Islet of Langerhans (tissue), 1 donor: Measurements from ENCODE around the gene SGIP1.

Experiments used
- FAIRE-seq: peaks from one replicate; lab custom pipeline; 2011; peaks lifted over from hg19 to GRCh38; lab: Jason Lieb, UNC

The SGIP1 gene

DNA sequence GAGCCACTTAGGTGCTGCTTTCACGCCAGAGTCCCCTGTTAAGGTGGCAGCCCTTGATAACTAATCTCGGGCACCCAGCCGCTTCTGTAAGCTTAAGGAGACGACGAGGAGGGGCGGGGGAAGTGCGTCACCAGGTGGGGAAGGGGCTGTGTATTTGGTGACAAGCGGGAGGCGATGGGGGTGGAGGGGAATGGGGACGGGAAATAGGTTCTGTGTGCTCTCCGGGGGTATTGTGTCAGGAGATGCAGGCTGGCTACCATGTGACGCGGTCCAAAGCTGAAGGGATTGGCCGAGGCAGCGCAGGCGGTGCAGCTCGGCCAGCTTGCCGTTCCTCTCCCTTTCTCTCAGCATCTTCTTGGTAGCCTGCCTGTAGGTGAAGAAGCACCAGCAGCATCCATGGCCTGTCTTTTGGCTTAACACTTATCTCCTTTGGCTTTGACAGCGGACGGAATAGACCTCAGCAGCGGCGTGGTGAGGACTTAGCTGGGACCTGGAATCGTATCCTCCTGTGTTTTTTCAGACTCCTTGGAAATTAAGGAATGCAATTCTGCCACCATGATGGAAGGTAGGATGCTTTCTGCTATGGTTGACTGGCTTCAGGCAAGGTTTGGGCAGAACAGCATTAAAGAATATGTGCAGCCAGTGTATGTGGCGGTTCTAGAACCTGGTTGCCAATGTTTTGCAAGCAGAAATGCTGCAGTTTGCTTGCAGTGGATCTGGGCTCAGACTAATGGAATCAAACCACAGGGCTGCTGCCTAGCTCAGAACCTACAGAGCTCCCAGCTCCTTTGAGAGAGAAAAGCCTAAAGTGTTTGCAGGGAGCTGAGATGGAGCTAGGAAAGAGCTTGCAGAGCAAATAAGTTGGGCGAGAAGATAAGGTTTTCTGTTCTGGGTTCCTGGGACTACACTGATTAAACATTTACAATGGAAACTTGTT lies at the start of gene SGIP1:
Gene SGIP1, plus strand, starts transcription at position 350 of the 937 bp plus-strand sequence. Its CDS starts 206 bp downstream, at position 556.
- FAIRE-seq = no peak

GRCh38 chr1:66489151-66489550 lies 44.8 kb upstream of the SGIP1 start:
- FAIRE-seq = no peak

GRCh38 chr1:66489972-66490601 lies 43.9 kb upstream of the SGIP1 start:
- no peak for FAIRE-seq

- FAIRE-seq = no peak
Measured at GRCh38 chr1:66490816-66491215, 43.1 kb upstream of the SGIP1 start.

- FAIRE-seq = no peak
Measured at GRCh38 chr1:66492424-66492823, 41.5 kb upstream of the SGIP1 start.

- no peak for FAIRE-seq
Measured at GRCh38 chr1:66493731-66494130, 40.2 kb upstream of the SGIP1 start.

- FAIRE-seq = no peak
Measured at GRCh38 chr1:66494482-66494881, 39.5 kb upstream of the SGIP1 start.

- no peak for FAIRE-seq
Measured at GRCh38 chr1:66495495-66495894, 38.5 kb upstream of the SGIP1 start.

GRCh38 chr1:66497910-66498309 lies 36.0 kb upstream of the SGIP1 start:
- FAIRE-seq = peak; percentile 24

- no peak for FAIRE-seq
Measured at GRCh38 chr1:66500301-66500700, 33.7 kb upstream of the SGIP1 start.

- FAIRE-seq = no peak
Measured at GRCh38 chr1:66502086-66502485, 31.9 kb upstream of the SGIP1 start.

DNA sequence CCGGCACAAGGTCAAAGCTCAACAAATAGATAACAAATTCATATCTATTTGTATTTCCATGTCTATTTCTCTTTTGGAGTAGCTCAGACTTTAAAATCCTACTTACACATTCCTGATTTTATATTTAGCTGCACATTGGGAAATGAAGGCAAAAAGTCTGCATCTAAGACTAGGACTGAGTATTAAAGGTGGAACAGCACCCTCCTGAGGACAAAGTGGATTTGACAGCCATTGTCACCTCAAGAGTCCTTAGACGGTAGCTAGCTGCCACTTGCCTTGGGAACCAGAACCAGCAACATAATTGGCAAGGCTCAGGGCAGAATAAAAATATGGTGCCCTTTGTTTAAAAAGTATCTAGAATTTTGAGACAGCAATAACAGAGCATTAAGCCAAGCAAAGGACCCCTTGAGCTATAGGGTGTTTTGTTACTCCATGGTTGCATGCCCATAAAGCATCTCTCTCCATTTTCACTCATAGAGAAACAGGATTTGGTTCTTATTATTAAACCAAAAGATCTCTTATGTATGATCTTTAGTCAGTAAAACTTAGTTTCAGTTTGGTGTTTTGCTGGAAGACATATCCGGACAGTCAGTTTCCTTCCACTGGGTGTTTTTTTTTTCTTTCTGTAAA lies 30.0 kb upstream of the SGIP1 start:
- FAIRE-seq = no peak

DNA sequence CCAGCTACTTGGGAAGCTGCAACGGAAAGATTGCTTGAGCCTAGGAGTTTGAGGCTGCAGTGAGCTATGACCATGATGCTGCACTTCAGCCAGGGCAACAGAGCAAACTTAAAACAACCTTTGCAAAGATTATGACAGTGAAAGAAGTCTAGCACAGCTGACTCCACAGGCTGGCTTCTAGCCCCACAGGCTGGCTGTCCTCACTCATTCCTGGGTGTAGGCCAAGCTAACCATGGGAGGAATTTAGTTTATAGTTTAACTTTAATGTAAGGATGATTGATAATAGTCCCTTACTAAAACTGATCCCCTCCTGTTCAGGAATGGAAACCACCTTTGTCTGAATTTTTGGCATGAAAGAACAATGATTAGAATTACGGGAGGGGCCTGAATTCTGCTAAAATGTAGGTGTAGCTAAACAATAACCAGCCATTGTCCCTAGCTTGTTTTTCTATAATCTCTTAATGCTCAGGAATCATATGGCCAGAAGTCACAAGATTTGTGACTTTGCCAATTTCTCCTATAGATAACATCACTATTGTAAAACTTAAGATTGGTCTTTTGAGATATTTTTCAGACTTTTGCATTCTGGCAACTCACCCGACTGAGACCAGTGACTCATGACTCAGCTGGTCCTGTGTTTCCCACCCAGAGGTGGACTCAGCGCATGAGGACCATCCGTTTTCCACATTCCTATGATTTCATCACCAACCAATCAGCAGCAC lies 28.1 kb upstream of the SGIP1 start:
- no peak for FAIRE-seq

- FAIRE-seq = no peak
Measured at GRCh38 chr1:66506393-66506687, 27.6 kb upstream of the SGIP1 start.

DNA sequence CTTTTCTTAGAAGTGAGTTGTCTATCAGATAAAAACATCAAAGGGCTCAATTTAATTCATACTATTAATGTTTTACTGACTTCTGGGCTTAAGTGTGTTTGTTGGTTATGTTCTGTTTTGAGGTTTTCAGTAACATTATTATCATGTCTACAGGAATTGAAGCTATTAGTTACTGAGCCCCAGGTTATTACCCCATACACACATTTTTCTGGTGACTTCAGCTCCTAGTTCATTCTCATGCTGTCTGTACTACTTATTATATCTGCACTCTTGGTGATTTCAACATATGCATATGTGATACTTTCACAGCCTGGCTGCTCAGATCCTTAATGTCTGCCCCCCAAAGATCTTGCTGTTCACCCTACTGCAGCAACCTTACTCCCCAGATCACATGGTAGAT lies 27.0 kb upstream of the SGIP1 start:
- no peak for FAIRE-seq

GRCh38 chr1:66510407-66510806 lies 23.5 kb upstream of the SGIP1 start:
- no peak for FAIRE-seq

DNA sequence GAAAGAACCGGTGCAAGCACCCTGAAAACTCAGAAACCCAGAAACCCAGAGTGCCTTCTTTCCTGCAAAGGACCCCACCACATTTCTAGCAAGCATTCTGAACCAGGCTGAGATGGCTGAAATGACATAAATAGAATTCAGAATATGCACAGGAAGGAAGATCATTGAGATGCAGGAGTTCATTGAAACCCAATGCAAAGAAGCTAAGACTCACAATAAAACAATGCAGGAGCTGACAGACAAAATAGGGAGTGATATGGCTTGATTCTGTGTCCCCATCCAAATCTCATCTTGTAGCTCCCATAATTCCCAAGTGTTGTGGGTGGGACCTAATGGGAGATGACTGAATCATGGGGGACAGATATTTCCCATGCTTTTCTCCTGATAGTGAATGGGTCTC lies 22.8 kb upstream of the SGIP1 start:
- no peak for FAIRE-seq

DNA sequence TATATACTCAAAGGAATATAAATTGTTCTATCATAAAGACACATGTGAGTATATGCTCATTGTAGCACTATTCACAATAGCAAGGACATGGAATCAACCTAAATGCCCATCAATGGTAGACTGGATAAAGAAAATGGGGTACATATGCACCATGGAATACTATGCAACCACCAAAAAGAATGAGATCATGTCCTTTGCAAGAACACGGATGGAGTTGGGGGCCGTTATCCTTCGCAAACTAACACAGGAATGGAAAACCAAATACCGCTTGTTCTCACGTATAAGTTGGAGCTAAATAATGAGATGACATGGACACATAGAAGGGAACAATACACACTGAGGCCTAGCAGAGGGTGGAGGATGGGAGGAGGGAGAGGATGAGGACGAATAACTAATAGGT lies 16.0 kb upstream of the SGIP1 start:
- no peak for FAIRE-seq

GRCh38 chr1:66518654-66519053 lies 15.3 kb upstream of the SGIP1 start:
- FAIRE-seq = no peak

DNA sequence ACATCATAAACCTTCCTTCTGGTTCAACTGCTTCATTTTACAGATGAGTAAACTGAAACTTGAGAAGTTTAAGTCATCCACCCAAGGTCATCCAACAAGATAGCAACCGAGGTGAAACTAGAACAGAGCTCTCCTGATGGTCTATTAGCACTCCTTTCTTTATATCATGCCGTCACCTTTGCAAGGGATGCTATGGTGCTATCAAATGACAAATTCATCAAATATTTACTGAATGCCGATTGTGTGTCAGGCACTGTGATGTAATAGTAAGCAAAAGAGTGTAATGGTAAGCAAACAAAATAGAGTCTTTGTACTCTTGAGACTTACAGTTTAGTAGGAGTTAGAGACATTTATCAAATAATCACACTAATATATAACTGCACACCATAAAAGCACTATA lies 14.0 kb upstream of the SGIP1 start:
- FAIRE-seq = no peak

DNA sequence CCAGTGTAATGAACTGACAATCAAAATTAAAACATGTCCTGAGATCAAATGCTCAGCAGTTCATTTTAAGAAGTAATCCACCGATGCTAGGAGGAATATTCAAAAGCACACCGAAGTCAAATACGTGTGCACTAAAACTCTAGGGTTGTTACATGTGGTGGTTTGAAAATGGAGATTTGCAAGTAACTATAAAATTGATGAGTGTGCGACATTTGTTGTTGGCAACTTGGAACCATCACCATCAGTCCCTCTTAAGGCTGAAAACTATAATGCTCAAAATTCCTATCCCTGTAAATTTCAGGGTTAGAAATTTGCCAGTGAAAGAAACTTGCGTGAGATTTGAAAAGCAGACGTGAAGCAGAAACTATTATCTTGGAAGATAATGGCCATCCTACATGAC lies 13.3 kb upstream of the SGIP1 start:
- FAIRE-seq = no peak

GRCh38 chr1:66521721-66522365 lies 12.1 kb upstream of the SGIP1 start:
- no peak for FAIRE-seq
